ENCODE measurements around the gene AP4B1.

Gene AP4B1

GRCh38 chr1:113916974-113917373 lies 12.4 kb upstream of the AP4B1 start:
- Mint-ChIP-seq H3K36me3 (peaks cover 10% of the 10 kb centered on the region), H3K27me3 (no peaks in the 10 kb centered on the region), H3K9me3 (no peaks in the 10 kb centered on the region), H3K4me1 (peaks cover 7% of the 10 kb centered on the region), H3K27ac (no peak overlapping the region), H3K4me3 (no peak overlapping the region)
- no peak for ATAC-seq

- Mint-ChIP-seq H3K9me3 (no peaks in the 10 kb centered on the region), H3K36me3 (peaks cover 32% of the 10 kb centered on the region), H3K4me3 (no peak overlapping the region), H3K4me1 (peaks cover 7% of the 10 kb centered on the region), H3K27ac (no peak overlapping the region), H3K27me3 (no peaks in the 10 kb centered on the region)
- no peak for ATAC-seq
Observed at GRCh38 chr1:113913887-113914664, 9.5 kb upstream of the AP4B1 start.

GRCh38 chr1:113913312-113913668 lies 8.7 kb upstream of the AP4B1 start:
- Mint-ChIP-seq H3K4me3 (no peak overlapping the region), H3K36me3 (peaks cover 39% of the 10 kb centered on the region), H3K4me1 (peaks cover 7% of the 10 kb centered on the region), H3K27ac (no peak overlapping the region), H3K27me3 (no peaks in the 10 kb centered on the region), H3K9me3 (no peaks in the 10 kb centered on the region)
- ATAC-seq, result no peak

- H3K27ac Mint-ChIP-seq, result no peak overlapping the region
- no peaks in the 10 kb centered on the region for H3K27me3 Mint-ChIP-seq
- no peak for ATAC-seq
- H3K4me1 Mint-ChIP-seq, result peaks cover 7% of the 10 kb centered on the region
- H3K36me3 Mint-ChIP-seq, result peaks cover 44% of the 10 kb centered on the region
- H3K9me3 Mint-ChIP-seq, result no peaks in the 10 kb centered on the region
- no peak overlapping the region for H3K4me3 Mint-ChIP-seq
Observed at GRCh38 chr1:113912594-113913311, 8.2 kb upstream of the AP4B1 start.

- Mint-ChIP-seq H3K4me1 (peaks cover 36% of the 10 kb centered on the region), H3K27ac (peak overlapping the region; percentile 82), H3K9me3 (no peaks in the 10 kb centered on the region), H3K27me3 (no peaks in the 10 kb centered on the region), H3K4me3 (peak overlapping the region; percentile 80), H3K36me3 (peaks cover 42% of the 10 kb centered on the region)
- peak; percentile 1 for ATAC-seq
Observed at GRCh38 chr1:113905435-113905861, 849 bp upstream of the AP4B1 start.

- peak overlapping the region; percentile 82 for H3K27ac Mint-ChIP-seq
- H3K4me3 Mint-ChIP-seq, result peak overlapping the region; percentile 80
- H3K27me3 Mint-ChIP-seq, result no peaks in the 10 kb centered on the region
- no peaks in the 10 kb centered on the region for H3K9me3 Mint-ChIP-seq
- H3K4me1 Mint-ChIP-seq, result peaks cover 41% of the 10 kb centered on the region
- H3K36me3 Mint-ChIP-seq, result peaks cover 43% of the 10 kb centered on the region
- peak; percentile 55 for ATAC-seq
Observed at GRCh38 chr1:113904293-113904673, 316 bp downstream of the AP4B1 start.

GRCh38 chr1:113903501-113904292 lies 902 bp downstream of the AP4B1 start:
- H3K36me3 Mint-ChIP-seq, result peaks cover 46% of the 10 kb centered on the region
- H3K27me3 Mint-ChIP-seq, result no peaks in the 10 kb centered on the region
- H3K4me1 Mint-ChIP-seq, result peaks cover 41% of the 10 kb centered on the region
- ATAC-seq, result no peak
- H3K4me3 Mint-ChIP-seq, result peak overlapping the region; percentile 80
- H3K9me3 Mint-ChIP-seq, result no peaks in the 10 kb centered on the region
- peak overlapping the region; percentile 82 for H3K27ac Mint-ChIP-seq

- Mint-ChIP-seq H3K27ac (no peak overlapping the region), H3K4me1 (peaks cover 37% of the 10 kb centered on the region), H3K36me3 (peaks cover 53% of the 10 kb centered on the region), H3K4me3 (no peak overlapping the region), H3K27me3 (no peaks in the 10 kb centered on the region), H3K9me3 (no peaks in the 10 kb centered on the region)
- ATAC-seq, result no peak
Observed at GRCh38 chr1:113901191-113901590, 3.4 kb downstream of the AP4B1 start.

- no peak for ATAC-seq
- Mint-ChIP-seq H3K4me1 (peaks cover 30% of the 10 kb centered on the region), H3K27ac (no peak overlapping the region), H3K27me3 (no peaks in the 10 kb centered on the region), H3K4me3 (no peak overlapping the region), H3K9me3 (no peaks in the 10 kb centered on the region), H3K36me3 (peaks cover 68% of the 10 kb centered on the region)
Observed at GRCh38 chr1:113899111-113899510, 5.5 kb downstream of the AP4B1 start.

- peaks cover 73% of the 10 kb centered on the region for H3K36me3 Mint-ChIP-seq
- H3K9me3 Mint-ChIP-seq, result no peaks in the 10 kb centered on the region
- no peak overlapping the region for H3K27ac Mint-ChIP-seq
- no peak for ATAC-seq
- peaks cover 22% of the 10 kb centered on the region for H3K4me1 Mint-ChIP-seq
- H3K4me3 Mint-ChIP-seq, result no peak overlapping the region
- H3K27me3 Mint-ChIP-seq, result no peaks in the 10 kb centered on the region
Observed at GRCh38 chr1:113898241-113898814, 6.3 kb downstream of the AP4B1 start.

- no peak overlapping the region for H3K4me3 Mint-ChIP-seq
- H3K36me3 Mint-ChIP-seq, result peaks cover 54% of the 10 kb centered on the region
- H3K27ac Mint-ChIP-seq, result no peak overlapping the region
- peaks cover 5% of the 10 kb centered on the region for H3K4me1 Mint-ChIP-seq
- ATAC-seq, result no peak
- H3K27me3 Mint-ChIP-seq, result no peaks in the 10 kb centered on the region
- H3K9me3 Mint-ChIP-seq, result no peaks in the 10 kb centered on the region
Observed at GRCh38 chr1:113895961-113896360, 8.6 kb downstream of the AP4B1 start.

- Mint-ChIP-seq H3K27me3 (no peaks in the 10 kb centered on the region), H3K27ac (peak overlapping the region; percentile 5), H3K36me3 (peaks cover 57% of the 10 kb centered on the region), H3K9me3 (no peaks in the 10 kb centered on the region), H3K4me1 (peaks cover 5% of the 10 kb centered on the region), H3K4me3 (no peak overlapping the region)
- no peak for ATAC-seq
Observed at GRCh38 chr1:113895098-113895497, 9.5 kb downstream of the AP4B1 start.

GRCh38 chr1:113893267-113893666 lies 11.3 kb downstream of the AP4B1 start:
- H3K27me3 Mint-ChIP-seq, result no peaks in the 10 kb centered on the region
- H3K27ac Mint-ChIP-seq, result peak overlapping the region; percentile 5
- no peaks in the 10 kb centered on the region for H3K9me3 Mint-ChIP-seq
- no peak overlapping the region for H3K4me3 Mint-ChIP-seq
- no peaks in the 10 kb centered on the region for H3K4me1 Mint-ChIP-seq
- no peak for ATAC-seq
- H3K36me3 Mint-ChIP-seq, result peaks cover 44% of the 10 kb centered on the region

- Mint-ChIP-seq H3K36me3 (peaks cover 32% of the 10 kb centered on the region), H3K4me3 (no peak overlapping the region), H3K27ac (no peak overlapping the region), H3K9me3 (no peaks in the 10 kb centered on the region), H3K4me1 (no peaks in the 10 kb centered on the region), H3K27me3 (no peaks in the 10 kb centered on the region)
- ATAC-seq, result no peak
Observed at GRCh38 chr1:113891631-113892220, 12.9 kb downstream of the AP4B1 start.

GRCh38 chr1:113890816-113891215 lies 13.8 kb downstream of the AP4B1 start:
- no peak overlapping the region for H3K27ac Mint-ChIP-seq
- H3K36me3 Mint-ChIP-seq, result peaks cover 29% of the 10 kb centered on the region
- H3K4me3 Mint-ChIP-seq, result no peak overlapping the region
- H3K4me1 Mint-ChIP-seq, result no peaks in the 10 kb centered on the region
- H3K9me3 Mint-ChIP-seq, result no peaks in the 10 kb centered on the region
- no peak for ATAC-seq
- no peaks in the 10 kb centered on the region for H3K27me3 Mint-ChIP-seq

Measured in stimulated activated memory B cell treated with anti-CD40 and anti-IgM and Interleukin-4, amounts not matched to agents 10 μg/mL and 1 μg/mL and 100 μg/mL, for 72 hours (primary cell).